Neural progenitor cell (in vitro differentiated cells): Measurements from ENCODE around the gene RAB6B. TPM values are rescaled to one million over a fixed set of nuclear protein-coding genes. Genes with fewer than 3 reads are reported as not detected.

Experiments used
- DNase-seq: peaks from one replicate; pipeline ENCODE4 v3.0.0-alpha.2; 2016; ENCODE audit warnings: low spot score
- H2AFZ ChIP-seq: fragments of 200-600 bp; sonication (generic); replicated peaks from 2 replicates; pipeline ENCODE4 v1.6.1; 2016; ENCODE audit warnings: antibody characterized with exemption
- H3F3A ChIP-seq: fragments of 200-600 bp; sonication (generic); 2 replicates; pipeline ENCODE4 v1.6.1; 2016; ENCODE audit warnings: antibody characterized with exemption, low read depth
- H3K27ac ChIP-seq: fragments of 200-600 bp; sonication (generic); 2 replicates; pipeline ENCODE4 v1.5.1; 2016; ENCODE audit warnings: mild to moderate bottlenecking
- H3K27me3 ChIP-seq: fragments of 200-600 bp; sonication (generic); 2 replicates; pipeline ENCODE4 v1.6.1; 2016; ENCODE audit warnings: mild to moderate bottlenecking, moderate library complexity
- H3K36me3 ChIP-seq: fragments of 200-600 bp; sonication (generic); 2 replicates; pipeline ENCODE4 v1.5.1; 2016
- H3K4me1 ChIP-seq: fragments of 200-600 bp; sonication (generic); 2 replicates; pipeline ENCODE4 v1.6.1; 2016; ENCODE audit warnings: mixed run types
- H3K4me2 ChIP-seq: fragments of 200-600 bp; sonication (generic); 2 replicates; pipeline ENCODE4 v1.6.1; 2016
- H3K4me3 ChIP-seq: fragments of 200-600 bp; sonication (generic); 2 replicates; pipeline ENCODE4 v1.5.1; 2016
- H3K79me2 ChIP-seq: fragments of 200-600 bp; sonication (generic); 2 replicates; pipeline ENCODE4 v1.6.1; 2016; ENCODE audit warnings: low read depth
- H3K9ac ChIP-seq: fragments of 200-600 bp; sonication (generic); 2 replicates; pipeline ENCODE4 v1.6.1; 2016
- H3K9me3 ChIP-seq: fragments of 200-600 bp; sonication (generic); 2 replicates; pipeline ENCODE4 v1.5.1; 2016; ENCODE audit warnings: low read depth
- H4K20me1 ChIP-seq: fragments of 200-600 bp; sonication (generic); 2 replicates; pipeline ENCODE4 v1.6.1; 2016; ENCODE audit warnings: low read depth
- H3K27ac Mint-ChIP-seq: 3 replicates; pipeline ENCODE4 v1.8.0; 2021; ENCODE audit warnings: mixed read lengths
- H3K27me3 Mint-ChIP-seq: 2 replicates; pipeline ENCODE4 v1.8.0; 2022; ENCODE audit warnings: low read depth, mild to moderate bottlenecking, inconsistent platforms, moderate library complexity, mixed read lengths; ENCODE audit not compliant: insufficient read depth
- H3K36me3 Mint-ChIP-seq: 3 replicates; pipeline ENCODE4 v1.8.0; 2021; ENCODE audit warnings: mixed read lengths
- H3K4me1 Mint-ChIP-seq: 3 replicates; pipeline ENCODE4 v1.8.0; 2021; ENCODE audit warnings: mixed read lengths
- H3K4me3 Mint-ChIP-seq: 3 replicates; pipeline ENCODE4 v1.8.0; 2021; ENCODE audit warnings: mild to moderate bottlenecking, moderate library complexity, mixed read lengths
- H3K9me3 Mint-ChIP-seq: 3 replicates; pipeline ENCODE4 v1.8.0; 2020; ENCODE audit warnings: mixed read lengths
- EZH2 ChIP-seq: fragments of 200-600 bp; sonication (generic); IDR thresholded peaks from 2 replicates; pipeline ENCODE4 v1.6.1; 2017; ENCODE audit warnings: antibody characterized with exemption, mild to moderate bottlenecking, moderate library complexity
- EZH2phosphoT487 ChIP-seq: fragments of 200-600 bp; sonication (generic); IDR thresholded peaks from 2 replicates; pipeline ENCODE4 v1.6.1; 2017; ENCODE audit warnings: antibody characterized with exemption
- total RNA-seq: library from RNA; depleted of rRNA; stranded (reverse); fragments of >200 nt; gene quantifications from 2 replicates; pipeline ENCODE4 v1.2.3, GENCODE V29; 2015; ENCODE audit warnings: low replicate concordance
- TF ChIP-seq, protein P1 (sequence below): fragments of 200-600 bp; sonication (generic); IDR thresholded peaks from 2 replicates; pipeline ENCODE4 v1.5.1; 2017; ENCODE audit warnings: antibody characterized with exemption, mild to moderate bottlenecking

RAB6B gene
- total RNA-seq, 1 donor from 2014 or later: 7.7 TPM

DNA sequence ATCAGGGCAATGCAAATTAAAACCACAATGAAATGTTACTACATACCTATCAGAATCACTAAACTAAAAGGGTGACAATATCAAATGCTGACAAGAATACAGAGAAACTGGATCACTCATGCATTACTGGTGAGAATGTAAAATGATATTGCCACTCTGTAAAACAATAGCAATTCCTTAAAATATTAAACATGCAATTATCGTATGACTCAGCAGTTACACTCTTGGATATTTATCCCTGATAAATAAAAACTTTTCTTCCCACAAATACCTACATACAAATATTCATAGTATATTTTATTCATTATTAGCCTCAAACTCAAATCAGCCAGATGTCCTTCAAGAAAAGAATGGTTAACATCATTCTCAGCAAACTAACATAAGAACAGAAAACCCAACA is 25.9 kb upstream of the RAB6B start:
- no peak overlapping the region for H2AFZ ChIP-seq
- no peaks in the 10 kb centered on the region for H4K20me1 ChIP-seq
- no peak overlapping the region for H3K4me2 ChIP-seq
- H3K27me3 ChIP-seq: peaks cover 4% of the 10 kb centered on the region
- no peaks in the 10 kb centered on the region for H3K9me3 ChIP-seq
- no peak overlapping the region for H3K27ac ChIP-seq
- Mint-ChIP-seq H3K4me3 (no peak overlapping the region), H3K9me3 (no peaks in the 10 kb centered on the region), H3K36me3 (no peaks in the 10 kb centered on the region), H3K27me3 (peaks cover 13% of the 10 kb centered on the region), H3K27ac (no peak overlapping the region), H3K4me1 (no peaks in the 10 kb centered on the region)
- no peaks in the 10 kb centered on the region for H3K79me2 ChIP-seq
- TF ChIP-seq, protein P1, sequence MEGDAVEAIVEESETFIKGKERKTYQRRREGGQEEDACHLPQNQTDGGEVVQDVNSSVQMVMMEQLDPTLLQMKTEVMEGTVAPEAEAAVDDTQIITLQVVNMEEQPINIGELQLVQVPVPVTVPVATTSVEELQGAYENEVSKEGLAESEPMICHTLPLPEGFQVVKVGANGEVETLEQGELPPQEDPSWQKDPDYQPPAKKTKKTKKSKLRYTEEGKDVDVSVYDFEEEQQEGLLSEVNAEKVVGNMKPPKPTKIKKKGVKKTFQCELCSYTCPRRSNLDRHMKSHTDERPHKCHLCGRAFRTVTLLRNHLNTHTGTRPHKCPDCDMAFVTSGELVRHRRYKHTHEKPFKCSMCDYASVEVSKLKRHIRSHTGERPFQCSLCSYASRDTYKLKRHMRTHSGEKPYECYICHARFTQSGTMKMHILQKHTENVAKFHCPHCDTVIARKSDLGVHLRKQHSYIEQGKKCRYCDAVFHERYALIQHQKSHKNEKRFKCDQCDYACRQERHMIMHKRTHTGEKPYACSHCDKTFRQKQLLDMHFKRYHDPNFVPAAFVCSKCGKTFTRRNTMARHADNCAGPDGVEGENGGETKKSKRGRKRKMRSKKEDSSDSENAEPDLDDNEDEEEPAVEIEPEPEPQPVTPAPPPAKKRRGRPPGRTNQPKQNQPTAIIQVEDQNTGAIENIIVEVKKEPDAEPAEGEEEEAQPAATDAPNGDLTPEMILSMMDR: no peak
- no peak for TF ChIP-seq EZH2phosphoT487
- no peak for TF ChIP-seq EZH2
- peaks cover 3% of the 10 kb centered on the region for H3F3A ChIP-seq
- DNase-seq: no peak
- no peaks in the 10 kb centered on the region for H3K36me3 ChIP-seq
- H3K9ac ChIP-seq: no peak overlapping the region
- H3K4me1 ChIP-seq: no peaks in the 10 kb centered on the region
- H3K4me3 ChIP-seq: no peak overlapping the region

DNA sequence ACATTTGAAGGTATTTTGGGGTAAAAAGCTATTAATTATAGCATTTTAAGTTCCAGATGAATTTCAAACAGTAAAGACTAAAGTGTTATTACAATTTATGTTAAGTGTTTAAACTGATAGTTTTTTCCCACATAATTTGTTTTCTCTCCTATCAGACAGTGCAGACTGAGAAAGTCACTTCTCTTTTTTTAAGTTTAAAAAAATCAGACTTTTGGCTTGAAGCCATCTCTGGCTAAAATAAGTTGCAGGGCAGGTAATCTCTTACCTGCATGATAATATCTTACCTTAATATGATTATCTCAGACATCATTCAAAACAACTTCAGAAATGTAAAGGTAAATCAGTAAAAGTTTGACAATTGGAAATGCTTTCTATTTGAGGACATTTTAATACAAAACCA is 21.5 kb upstream of the RAB6B start:
- DNase-seq: no peak
- H3K9me3 ChIP-seq: no peaks in the 10 kb centered on the region
- H3K4me2 ChIP-seq: no peak overlapping the region
- no peaks in the 10 kb centered on the region for H3F3A ChIP-seq
- H3K27me3 Mint-ChIP-seq: peaks cover 2% of the 10 kb centered on the region
- H3K27ac Mint-ChIP-seq: no peak overlapping the region
- no peak overlapping the region for H3K9ac ChIP-seq
- no peak overlapping the region for H2AFZ ChIP-seq
- H3K4me3 ChIP-seq: no peak overlapping the region
- no peaks in the 10 kb centered on the region for H3K9me3 Mint-ChIP-seq
- peaks cover 13% of the 10 kb centered on the region for H3K4me1 Mint-ChIP-seq
- H3K36me3 ChIP-seq: no peaks in the 10 kb centered on the region
- H3K36me3 Mint-ChIP-seq: no peaks in the 10 kb centered on the region
- H3K4me3 Mint-ChIP-seq: no peak overlapping the region
- H3K79me2 ChIP-seq: no peaks in the 10 kb centered on the region
- no peaks in the 10 kb centered on the region for H3K4me1 ChIP-seq
- TF ChIP-seq EZH2phosphoT487 (no peak), EZH2 (no peak)
- TF ChIP-seq, protein P1: no peak
- no peaks in the 10 kb centered on the region for H3K27me3 ChIP-seq
- H3K27ac ChIP-seq: no peak overlapping the region
- H4K20me1 ChIP-seq: no peaks in the 10 kb centered on the region

DNA sequence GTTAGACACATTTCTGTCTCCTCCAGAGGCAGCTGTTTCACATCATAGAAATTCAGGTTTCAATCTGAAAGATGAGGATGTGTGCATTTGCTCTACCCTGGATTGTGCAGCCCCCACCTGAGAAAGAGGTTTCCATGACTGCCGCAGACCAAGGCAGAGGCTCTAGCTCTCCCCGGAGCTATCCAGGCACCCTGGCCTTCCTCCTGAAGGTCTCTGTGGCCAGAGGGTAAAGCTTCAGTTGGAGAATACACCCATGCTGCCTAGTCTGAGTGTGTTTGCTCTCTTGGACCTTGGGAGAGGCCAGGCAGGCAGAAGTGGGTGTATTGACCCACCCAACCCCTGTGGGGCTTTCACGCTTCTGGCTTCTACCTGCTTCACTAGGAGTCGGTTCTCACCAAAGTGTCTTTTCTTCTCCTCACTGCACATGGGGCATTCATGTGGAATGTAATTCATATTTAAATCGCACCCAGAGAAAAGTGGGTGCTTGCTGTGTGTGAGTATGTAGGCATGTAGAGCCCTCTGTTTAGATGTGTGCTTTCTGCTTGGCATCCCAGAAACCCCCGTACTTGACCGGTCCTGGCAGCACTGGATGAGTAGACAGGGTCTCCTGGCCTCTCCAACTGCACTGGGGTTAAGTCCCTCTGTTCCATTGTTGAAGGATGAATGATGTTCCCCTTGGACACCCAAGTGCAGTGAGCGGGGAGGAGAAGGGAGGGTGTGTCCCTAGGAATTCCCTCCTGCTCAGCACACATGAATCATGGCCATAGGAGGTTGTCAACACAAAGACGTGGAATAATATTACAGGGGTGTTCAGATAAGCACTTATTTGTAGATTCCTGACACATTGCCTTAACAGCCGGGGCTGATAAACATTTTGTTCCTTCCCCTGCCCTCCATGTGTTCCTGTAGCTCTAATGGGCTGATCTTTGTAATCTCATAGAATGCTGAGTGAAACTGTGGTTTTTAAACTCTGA is 20.3 kb upstream of the RAB6B start:
- Histone ChIP-seq H3K4me1 (no peaks in the 10 kb centered on the region), H3K79me2 (no peaks in the 10 kb centered on the region), H3K9me3 (no peaks in the 10 kb centered on the region), H2AFZ (no peak overlapping the region), H3K27ac (no peak overlapping the region), H3K4me3 (no peak overlapping the region), H3K27me3 (no peaks in the 10 kb centered on the region), H4K20me1 (no peaks in the 10 kb centered on the region), H3F3A (no peaks in the 10 kb centered on the region), H3K36me3 (no peaks in the 10 kb centered on the region), H3K9ac (no peak overlapping the region), H3K4me2 (no peak overlapping the region)
- no peak overlapping the region for H3K4me3 Mint-ChIP-seq
- no peak for DNase-seq
- TF ChIP-seq, protein P1: no peak
- TF ChIP-seq EZH2phosphoT487: no peak
- TF ChIP-seq EZH2: no peak
- H3K4me1 Mint-ChIP-seq: peaks cover 13% of the 10 kb centered on the region
- H3K27me3 Mint-ChIP-seq: peaks cover 2% of the 10 kb centered on the region
- no peaks in the 10 kb centered on the region for H3K36me3 Mint-ChIP-seq
- H3K27ac Mint-ChIP-seq: no peak overlapping the region
- no peaks in the 10 kb centered on the region for H3K9me3 Mint-ChIP-seq
